HCT116 (cell line): ENCODE results near the gene MEAF6. TPM values are rescaled to one million over a fixed set of nuclear protein-coding genes. Genes with fewer than 3 reads are reported as not detected.

Experiments
- ATAC-seq: fragments of 200-7000 bp; cut with Tn5 transposase; 2 replicates; pipeline ENCODE4 v1.9.1; 2020; ENCODE audit warnings: mild to moderate bottlenecking, moderate library complexity
- BruUV-seq: library from RNA; stranded (reverse); fragments of 400-500 nt; replicated peaks from 2 replicates; lab custom pipeline; 2021; lab: Mats Ljungman, UMichigan
- CTCF ChIA-PET: fragments of 300-600 bp; sonication (Branson Sonifier 250); formaldehyde crosslinking; loops from one replicate; lab custom pipeline; 2021; ENCODE audit warnings: antibody characterized with exemption; lab: Charles Lee
- POLR2A ChIA-PET: fragments of 300-600, 350-600 bp; sonication (Branson Sonifier 250); formaldehyde crosslinking; loops from one replicate; lab custom pipeline; 2021; ENCODE audit warnings: antibody characterized with exemption; lab: Charles Lee
- RAD21 ChIA-PET, 2 experiments: fragments of 300-600 bp; sonication (Branson Sonifier 250); formaldehyde crosslinking; loops; one replicate each; lab custom pipeline; 2023; ENCODE audit warnings: low total read pairs in 2 of 2; ENCODE audit not compliant: uncharacterized antibody in 2 of 2, unreplicated experiment in 2 of 2, low non-redundant PET in 1 of 2; lab: Charles Lee
- DNase-seq: peaks from one replicate; pipeline ENCODE4 v3.0.0-alpha.2; 2010; ENCODE audit warnings: low read depth, low spot score
- H2AFZ ChIP-seq: fragments of 200-600 bp; shearing (Covaris generic), sonication (generic); 2 replicates; pipeline ENCODE4 v1.6.1; 2017; ENCODE audit warnings: low read depth, mixed run types, mixed read lengths, antibody characterized with exemption, low read length; ENCODE audit not compliant: poor library complexity, severe bottlenecking
- H3K27ac ChIP-seq: 2 replicates; pipeline ENCODE4 v1.5.1; 2012; ENCODE audit warnings: low read depth, low read length
- H3K27me3 ChIP-seq: fragments of 200-600 bp; sonication (generic); 2 replicates; pipeline ENCODE4 v1.6.1; 2016; ENCODE audit warnings: mixed run types, low read length, mixed read lengths; ENCODE audit not compliant: insufficient read depth
- H3K36me3 ChIP-seq, 2 experiments: fragments of 200-500 bp in 1 of 2; fragments of 200-600 bp in 1 of 2; sonication (Bioruptor generic) in 1 of 2; sonication (generic) in 1 of 2; 2 replicates each; pipeline versions ENCODE4 v1.5.1 to v1.6.1; 2014 to 2016; ENCODE audit warnings: low read length in 2 of 2, inconsistent platforms in 1 of 2, mixed read lengths in 1 of 2, mixed run types in 1 of 2; ENCODE audit not compliant: insufficient read depth in 2 of 2, control insufficient read depth in 1 of 2
- H3K4me1 ChIP-seq, 2 experiments: fragments of 200-600 bp in 1 of 2; sonication (generic) in 1 of 2; 2 replicates each; pipeline versions ENCODE4 v1.5.1 to v1.6.1; 2012 to 2017; ENCODE audit warnings: low read length in 2 of 2, inconsistent platforms in 1 of 2, mild to moderate bottlenecking in 1 of 2, mixed read lengths in 1 of 2, mixed run types in 1 of 2, moderate library complexity in 1 of 2; ENCODE audit not compliant: insufficient read depth in 2 of 2, control insufficient read depth in 1 of 2
- H3K4me2 ChIP-seq: fragments of 200-600 bp; sonication (generic); 2 replicates; pipeline ENCODE4 v1.6.1; 2017; ENCODE audit warnings: mixed run types, low read length, mixed read lengths
- H3K4me3 ChIP-seq, 2 experiments: fragments of 200-600 bp in 1 of 2; sonication (generic) in 1 of 2; replicated peaks in 1 of 2; 2 replicates each; pipeline ENCODE4 v1.5.1; 2011 to 2016; ENCODE audit warnings: low read length in 2 of 2, control low read depth in 1 of 2, low read depth in 1 of 2, mild to moderate bottlenecking in 1 of 2, mixed read lengths in 1 of 2, mixed run types in 1 of 2
- H3K79me2 ChIP-seq: fragments of 200-600 bp; sonication (generic); 2 replicates; pipeline ENCODE4 v1.6.1; 2017; ENCODE audit warnings: mild to moderate bottlenecking, mixed run types, low read length, moderate library complexity, mixed read lengths; ENCODE audit not compliant: insufficient read depth
- H3K9ac ChIP-seq: fragments of 200-600 bp; sonication (generic); 2 replicates; pipeline ENCODE4 v1.6.1; 2016; ENCODE audit warnings: low read length, mixed read lengths
- H3K9me2 ChIP-seq: fragments of 200-600 bp; sonication (generic), shearing (Covaris generic); 2 replicates; pipeline ENCODE4 v1.6.1; 2017; ENCODE audit warnings: mixed run types, mild to moderate bottlenecking, moderate library complexity; ENCODE audit not compliant: insufficient read depth
- H3K9me3 ChIP-seq, 2 experiments: fragments of 200-500 bp in 1 of 2; fragments of 200-600 bp in 1 of 2; sonication (Bioruptor generic) in 1 of 2; sonication (generic) in 1 of 2; 2 replicates each; pipeline ENCODE4 v1.6.1; 2014 to 2017; ENCODE audit warnings: low read length in 2 of 2, mixed read lengths in 2 of 2, inconsistent platforms in 1 of 2, low read depth in 1 of 2, mild to moderate bottlenecking in 1 of 2, mixed run types in 1 of 2, moderate library complexity in 1 of 2; ENCODE audit not compliant: control insufficient read depth in 1 of 2, insufficient read depth in 1 of 2
- H4K20me1 ChIP-seq: fragments of 200-600 bp; sonication (generic), shearing (Covaris generic); 2 replicates; pipeline ENCODE4 v1.6.1; 2017; ENCODE audit warnings: mixed run types, mild to moderate bottlenecking, moderate library complexity; ENCODE audit not compliant: insufficient read depth
- CTCF ChIP-seq, 3 experiments: fragments of 200-600 bp in 1 of 3; sonication (generic) in 1 of 3; IDR thresholded peaks in 2 of 3; conservative IDR thresholded peaks in 1 of 3; 2 replicates each; pipeline ENCODE4 v1.5.1; 2012 to 2017; ENCODE audit warnings: low read depth in 2 of 3, low read length in 2 of 3, antibody characterized with exemption in 1 of 3, borderline replicate concordance in 1 of 3, control low read depth in 1 of 3, mild to moderate bottlenecking in 1 of 3, mixed read lengths in 1 of 3, mixed run types in 1 of 3, moderate library complexity in 1 of 3; ENCODE audit not compliant: insufficient read depth in 1 of 3
- JUND ChIP-seq: IDR thresholded peaks from 2 replicates; pipeline ENCODE4 v1.6.1; 2012
- RAD21 ChIP-seq: IDR thresholded peaks from 2 replicates; pipeline ENCODE4 v1.6.1; 2012; ENCODE audit warnings: low read depth, mild to moderate bottlenecking
- YY1 ChIP-seq: IDR thresholded peaks from 2 replicates; pipeline ENCODE4 v1.6.1; 2011; ENCODE audit warnings: low read length, low read depth, moderate library complexity, mild to moderate bottlenecking; ENCODE audit not compliant: insufficient replicate concordance; ENCODE audit errors: extremely low read depth
- intact Hi-C: fragments of 100-400 bp; cut with micrococcal nuclease; formaldehyde crosslinking; loops from 2 replicates; pipeline ENCODE4 v1.10.0; 2022
- total RNA-seq: library from RNA; stranded (reverse); gene quantifications from one replicate; pipeline ENCODE4 v1.2.1, GENCODE V29; 2021; ENCODE audit not compliant: unreplicated experiment

MEAF6 gene
- total RNA-seq, 1 experiment from 2014 or later, result 50.3 TPM

GRCh38 chr1:37486680-37487618 is 27.6 kb downstream of the MEAF6 start:
- H3K4me2 ChIP-seq, result 0 out of 2 replicates have a peak overlapping the region, but pooled peaks have one; percentile 17
- no peak overlapping the region for H2AFZ ChIP-seq
- H3K9me3 ChIP-seq, result no peaks in the 10 kb centered on the region
- no peaks in the 10 kb centered on the region for H3K27me3 ChIP-seq
- CTCF ChIA-PET, result interaction anchor here (0.5 to 4.7 kb wide), 22 partner anchors 9 to 971 kb away, joined by 3 to 62 read pairs (median 5); partner anchors contain the start of genes MEAF6 and ZC3H12A
- H3K4me1 ChIP-seq, result peaks cover 0 to 5% of the 10 kb centered on the region in 2 experiments; a peak in 2 of 4 replicates
- H3K79me2 ChIP-seq, result no peaks in the 10 kb centered on the region
- no peaks in the 10 kb centered on the region for H3K9me2 ChIP-seq
- POLR2A ChIA-PET, result interaction anchor here (0.7 to 4.7 kb wide), 4 partner anchors 8 to 178 kb away, joined by 3 to 34 read pairs (median 4); partner anchors contain the start of gene ZC3H12A
- H3K9ac ChIP-seq, result no peak overlapping the region
- TF ChIP-seq JUND (no peak), CTCF (IDR thresholded peaks at IDR 0.05 in 2 of 3, conservative IDR thresholded peaks at IDR 0.05 in 1 of 3; ENCODE audit: borderline replicate concordance in 1 of 3, insufficient read depth in 1 of 3, low read depth in 2 of 3, low read length in 2 of 3) (peak; percentile 92 to 99 (median 98)), YY1 (peak; percentile 30), RAD21 (peak; percentile 95)
- H3K4me3 ChIP-seq, result no peak overlapping the region
- H3K27ac ChIP-seq, result no peak overlapping the region
- RAD21 ChIA-PET, result interaction anchor here (0.7 to 1.6 kb wide), 8 partner anchors 11 to 911 kb away, joined by 3 to 8 read pairs (median 4); partner anchors contain the start of gene ZC3H12A (in 1 of the 2)
- no TSS peak for BruUV-seq
- peak; percentile 89 for ATAC-seq
- no peaks in the 10 kb centered on the region for H4K20me1 ChIP-seq
- intact Hi-C loops, result loop anchor here (1.0 kb wide), 1 partner anchor 32 kb away; no protein-coding TSS in a partner anchor
- DNase-seq, result peak; percentile 31
- H3K36me3 ChIP-seq, result peaks cover 3 to 26% of the 10 kb centered on the region in 2 experiments; a peak in 2 of 4 replicates
